HG03196 (cell line): ENCODE results near the gene AR.

Experiments used
- ATAC-seq: cut with Tn5 transposase; IDR thresholded peaks from one replicate; pipeline ENCODE4 v1.9.1; 2021; ENCODE audit not compliant: unreplicated experiment

AR gene

DNA sequence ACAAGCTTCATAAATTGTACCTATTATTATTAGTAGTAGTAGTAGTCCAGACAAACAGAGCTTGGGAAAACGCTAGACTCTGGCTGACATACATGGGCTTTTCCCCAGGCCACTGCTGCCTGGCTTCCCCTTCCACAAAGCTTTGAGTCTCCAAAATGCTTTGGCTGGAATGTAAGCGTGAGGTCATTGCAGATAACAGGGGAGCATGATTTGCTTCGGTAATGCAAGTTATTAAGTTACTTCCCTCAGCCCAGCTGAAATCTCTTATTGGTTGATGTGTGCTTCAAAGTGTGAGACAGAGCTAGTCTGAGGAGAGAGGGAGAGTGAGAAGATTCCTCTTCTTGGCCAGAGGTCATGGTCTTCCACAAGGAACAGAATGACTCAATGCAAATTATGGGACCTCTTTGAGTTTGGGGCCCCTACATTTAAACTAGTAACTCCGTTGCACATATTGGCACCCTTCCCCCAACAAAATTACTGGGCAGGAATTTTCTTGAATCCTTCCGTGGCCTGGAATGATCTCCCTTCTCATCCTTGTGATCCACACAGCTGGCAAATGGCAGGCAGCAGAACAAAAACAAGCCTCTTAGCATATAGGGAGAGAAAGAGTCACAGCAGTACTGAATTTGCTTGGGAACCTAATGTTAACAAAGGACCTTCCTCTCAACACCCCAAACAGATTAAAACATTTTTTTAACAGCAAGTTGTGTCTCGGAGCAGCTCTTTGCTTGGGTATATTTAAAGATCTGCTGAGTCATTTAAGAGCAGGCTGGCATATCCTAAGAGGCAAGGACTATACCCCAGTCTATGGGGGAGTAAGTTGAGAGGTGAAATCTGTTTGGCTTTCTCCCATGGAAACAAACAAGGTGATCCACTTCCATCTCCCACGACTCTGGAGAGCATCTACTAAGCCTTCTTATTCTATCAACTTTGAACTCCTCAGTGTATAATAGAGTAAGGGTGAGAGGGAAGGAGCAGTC, 19.9 kb downstream of the AR start:
- no peak for ATAC-seq

DNA sequence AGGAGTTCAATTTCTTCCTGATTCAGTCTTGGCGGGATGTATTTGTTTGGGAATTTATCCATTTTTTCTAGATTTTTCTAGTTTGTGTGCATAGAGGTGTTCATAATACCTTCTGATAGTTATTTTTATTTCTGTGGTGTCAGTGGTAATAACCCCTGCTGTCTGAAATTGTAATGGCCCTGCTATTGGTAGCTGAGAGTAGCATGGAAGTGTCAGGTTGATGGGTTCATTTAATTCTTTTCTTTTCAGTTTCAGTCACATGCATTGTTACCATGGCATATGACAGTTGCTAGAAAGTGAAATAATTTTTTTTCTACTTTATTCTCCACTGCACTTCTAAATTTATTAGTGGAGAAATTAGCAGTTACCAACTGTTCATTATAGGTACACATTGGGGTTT, 20.7 kb downstream of the AR start:
- no peak for ATAC-seq

DNA sequence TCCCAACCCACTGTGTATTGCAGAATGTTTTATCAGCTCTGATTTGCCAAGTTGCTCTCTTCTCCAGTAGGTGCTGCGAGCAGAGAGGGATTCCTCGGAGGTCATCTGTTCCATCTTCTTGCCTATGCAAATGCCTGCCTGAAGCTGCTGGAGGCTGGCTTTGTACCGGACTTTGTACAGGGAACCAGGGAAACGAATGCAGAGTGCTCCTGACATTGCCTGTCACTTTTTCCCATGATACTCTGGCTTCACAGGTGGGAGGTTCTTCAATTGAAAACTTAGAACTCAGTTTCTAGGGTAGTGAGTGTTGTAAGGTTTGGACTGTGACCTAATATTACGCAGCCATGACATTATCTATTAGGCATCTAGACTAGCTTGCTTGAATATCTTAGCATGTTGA, 24.9 kb downstream of the AR start:
- ATAC-seq, result no peak

DNA sequence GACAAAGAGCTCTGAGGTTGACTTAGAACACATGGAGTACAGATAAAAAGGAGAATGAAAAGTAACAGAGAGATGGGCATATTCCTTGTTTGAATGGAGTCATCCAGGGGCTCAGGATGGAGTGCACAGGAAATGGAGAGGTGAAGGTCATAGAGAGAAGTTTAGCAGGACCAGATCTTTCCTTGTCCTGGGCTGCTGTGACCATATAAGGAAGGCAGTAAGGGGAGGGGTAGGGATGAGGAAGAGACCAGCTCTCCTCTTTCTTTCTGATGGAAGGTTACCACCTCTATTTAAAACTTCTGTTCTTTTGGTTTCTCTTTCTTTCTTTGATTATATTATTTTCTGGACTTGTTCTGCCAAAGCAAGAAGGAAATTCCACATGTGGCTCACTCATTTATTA, 27.0 kb downstream of the AR start:
- ATAC-seq, result no peak

DNA sequence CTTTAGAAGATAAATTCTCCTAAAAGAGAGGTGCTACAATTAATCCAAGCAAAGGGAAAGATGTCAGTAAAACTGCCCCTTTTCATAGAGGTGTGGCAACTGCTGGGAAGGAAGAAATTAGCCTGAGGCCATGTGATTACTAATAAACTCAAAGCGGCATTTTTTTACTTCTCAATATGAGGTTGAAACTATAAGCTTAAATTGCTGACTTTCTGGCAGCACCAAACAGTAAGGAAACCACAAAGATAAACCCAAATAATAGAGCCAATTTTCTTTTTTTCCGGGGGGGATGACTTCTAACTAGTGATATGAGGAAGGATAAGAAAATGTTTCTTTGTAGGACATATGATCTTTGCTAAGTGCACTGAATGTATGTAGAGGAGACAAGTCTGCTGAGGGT, 30.9 kb downstream of the AR start:
- ATAC-seq, result no peak

DNA sequence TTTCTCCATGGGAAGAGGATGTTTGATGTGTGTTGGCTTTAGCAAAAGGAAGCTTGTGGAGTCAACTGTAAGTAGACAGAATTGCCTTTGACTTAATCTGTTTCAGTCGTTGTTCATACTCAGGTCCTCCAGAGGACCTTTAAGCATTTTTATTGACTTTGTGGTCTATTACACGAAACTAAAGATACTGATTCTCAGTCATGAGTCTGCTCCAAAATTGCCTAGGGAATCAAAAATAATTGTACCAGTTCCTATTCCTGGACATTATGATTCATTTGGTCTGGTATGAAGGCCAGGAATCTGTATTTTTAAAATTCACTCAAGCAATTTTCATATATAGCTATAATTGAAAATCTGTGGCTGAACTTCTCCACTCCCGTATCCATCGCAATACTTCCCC, 38.6 kb downstream of the AR start:
- ATAC-seq, result no peak

DNA sequence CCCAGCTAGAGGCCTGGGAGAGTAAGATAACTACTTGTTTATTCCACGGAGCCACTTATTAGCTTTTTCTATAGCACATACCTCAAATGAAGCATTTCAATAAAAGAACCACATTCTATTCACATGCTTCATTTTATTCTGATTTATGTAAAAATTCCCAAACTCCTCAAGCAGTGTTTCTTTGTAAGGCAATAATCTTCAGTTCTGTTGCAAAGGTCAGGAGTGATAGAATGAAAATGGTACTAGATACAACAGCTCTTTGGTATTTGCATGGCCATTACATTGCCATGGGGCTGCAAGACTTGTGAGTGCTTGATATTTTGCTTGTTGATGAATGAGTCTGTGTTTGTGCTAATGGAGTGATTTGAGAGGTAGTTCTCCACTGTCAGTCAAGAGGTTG, 39.4 kb downstream of the AR start:
- ATAC-seq, result no peak

DNA sequence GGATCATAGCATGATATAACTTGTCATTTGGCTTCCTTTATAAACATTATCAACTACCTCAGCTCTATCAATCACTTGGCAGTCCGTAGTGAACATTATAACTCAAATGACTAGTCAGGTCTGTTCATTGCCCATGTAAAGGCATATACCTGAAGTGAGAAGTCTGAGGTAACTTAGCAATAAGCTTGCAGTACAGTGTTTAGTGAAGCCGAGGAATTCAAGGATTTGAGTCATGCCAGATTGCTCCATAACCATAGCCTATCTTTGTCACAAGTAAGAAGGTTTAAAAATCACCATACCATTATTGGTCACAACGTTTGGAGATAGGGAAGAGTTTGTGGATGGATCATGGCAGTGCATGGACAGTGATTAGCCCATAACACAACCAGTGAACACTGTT, 41.6 kb downstream of the AR start:
- ATAC-seq, result no peak

DNA sequence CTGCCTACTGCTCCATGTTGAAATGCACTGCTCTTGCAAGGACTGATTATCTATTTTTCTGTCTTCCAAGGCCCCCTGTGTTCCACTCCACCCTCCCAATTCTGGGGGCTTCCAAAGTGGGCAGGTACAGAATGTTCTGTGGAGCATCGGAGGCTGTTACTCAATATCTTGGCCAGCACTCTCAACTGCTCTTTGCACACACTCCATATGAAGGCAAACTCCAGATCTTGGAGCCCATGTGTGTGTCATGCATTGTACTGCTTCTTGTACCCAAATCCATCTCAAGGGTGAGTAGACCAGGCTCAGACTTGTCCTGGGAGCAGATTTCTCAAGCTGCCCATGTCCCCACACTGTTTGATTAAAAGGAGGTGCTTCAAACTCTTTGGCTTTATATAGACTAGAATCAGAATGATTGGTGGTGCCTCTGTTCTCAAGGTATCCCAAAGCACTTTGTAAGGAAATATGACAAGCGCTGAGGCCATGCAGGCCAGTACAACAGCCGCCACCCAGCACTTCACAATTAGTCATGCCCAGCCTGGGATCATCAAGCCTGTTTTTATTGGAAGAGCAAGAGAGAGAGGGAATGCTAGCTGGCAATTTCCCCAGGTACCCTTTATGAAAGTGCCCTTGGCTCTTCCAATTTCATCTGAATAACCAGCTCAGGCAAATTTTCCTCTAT, 44.3 kb downstream of the AR start:
- ATAC-seq, result no peak

DNA sequence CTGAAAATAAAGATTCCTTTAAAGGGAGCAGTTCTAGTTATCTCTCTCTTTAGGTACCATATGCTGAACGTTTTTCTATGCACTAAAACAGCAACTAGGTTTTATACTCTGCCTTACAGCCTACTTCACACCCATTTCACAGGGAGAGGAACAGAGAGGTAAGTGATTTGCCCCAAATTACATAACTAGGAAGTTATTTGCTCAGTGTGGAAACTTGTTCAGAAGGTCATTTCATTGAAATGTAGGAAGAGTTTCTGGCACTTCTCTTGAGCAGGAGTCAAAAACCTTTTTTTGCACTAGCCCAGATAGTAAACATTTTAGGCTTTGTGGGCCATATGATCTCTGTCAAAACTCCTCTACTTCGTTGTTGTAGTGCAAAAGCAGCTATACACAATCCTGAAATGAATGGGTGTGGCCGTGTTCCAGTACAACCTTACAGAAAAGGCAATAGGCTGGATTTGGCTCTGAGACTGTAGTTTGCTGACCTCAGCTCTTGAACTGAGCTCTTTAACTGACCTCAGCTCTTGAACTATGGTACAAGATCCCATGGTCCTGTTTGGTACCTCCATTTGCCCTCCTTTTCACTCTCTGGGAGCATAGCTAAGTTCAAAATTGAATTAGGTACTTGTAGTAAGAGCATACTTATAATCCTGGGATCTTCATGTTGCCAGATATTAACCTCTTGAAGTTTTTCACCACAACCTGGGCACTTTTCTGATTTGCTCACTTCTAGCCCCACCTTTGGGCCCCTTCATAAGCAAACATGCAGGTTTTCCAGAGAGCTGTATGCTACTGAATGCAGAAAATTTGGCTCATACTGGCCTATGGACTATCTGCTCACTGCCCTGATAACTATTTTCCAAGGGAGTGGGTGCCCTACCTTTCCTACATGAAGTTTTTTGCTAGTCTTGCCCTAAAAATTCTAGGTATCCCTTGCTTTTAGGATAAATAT, 53.3 kb downstream of the AR start:
- ATAC-seq, result no peak

DNA sequence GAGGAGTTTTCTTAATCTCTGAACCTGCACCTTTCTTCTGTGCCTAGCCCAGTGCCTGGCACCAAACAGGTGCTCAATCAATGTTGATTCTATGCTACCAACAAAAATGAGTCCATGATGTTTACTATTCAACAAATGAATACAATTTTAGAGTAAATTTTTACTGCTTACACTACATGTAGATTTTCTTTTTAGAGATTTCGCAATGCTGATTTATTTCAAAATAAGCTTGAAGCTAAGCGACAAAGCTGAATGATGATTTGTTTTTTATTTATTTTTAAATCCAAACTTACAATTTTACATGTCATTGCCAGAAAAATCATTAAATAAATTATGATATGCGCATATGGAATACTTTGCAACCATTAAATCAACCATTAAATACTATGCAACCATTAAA, 55.7 kb downstream of the AR start:
- ATAC-seq, result no peak

DNA sequence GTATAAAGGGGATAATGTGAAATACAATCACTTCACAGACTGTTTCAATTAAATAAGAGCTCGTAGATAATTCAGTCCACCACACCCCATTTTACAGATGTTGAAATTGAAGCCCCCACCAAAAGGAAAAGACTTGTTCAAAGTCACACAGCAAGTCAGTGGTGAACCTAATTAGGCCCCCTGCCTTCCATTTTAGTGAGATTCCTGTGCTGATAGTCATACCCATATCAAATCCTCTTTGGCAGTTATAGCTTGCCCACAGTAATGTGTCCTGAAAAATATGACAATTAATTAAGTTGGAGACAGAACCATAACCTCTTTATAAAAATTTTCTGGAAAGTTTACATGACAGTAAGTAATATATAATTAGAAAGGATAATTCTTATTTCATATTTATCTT, 58.0 kb downstream of the AR start:
- ATAC-seq, result no peak

DNA sequence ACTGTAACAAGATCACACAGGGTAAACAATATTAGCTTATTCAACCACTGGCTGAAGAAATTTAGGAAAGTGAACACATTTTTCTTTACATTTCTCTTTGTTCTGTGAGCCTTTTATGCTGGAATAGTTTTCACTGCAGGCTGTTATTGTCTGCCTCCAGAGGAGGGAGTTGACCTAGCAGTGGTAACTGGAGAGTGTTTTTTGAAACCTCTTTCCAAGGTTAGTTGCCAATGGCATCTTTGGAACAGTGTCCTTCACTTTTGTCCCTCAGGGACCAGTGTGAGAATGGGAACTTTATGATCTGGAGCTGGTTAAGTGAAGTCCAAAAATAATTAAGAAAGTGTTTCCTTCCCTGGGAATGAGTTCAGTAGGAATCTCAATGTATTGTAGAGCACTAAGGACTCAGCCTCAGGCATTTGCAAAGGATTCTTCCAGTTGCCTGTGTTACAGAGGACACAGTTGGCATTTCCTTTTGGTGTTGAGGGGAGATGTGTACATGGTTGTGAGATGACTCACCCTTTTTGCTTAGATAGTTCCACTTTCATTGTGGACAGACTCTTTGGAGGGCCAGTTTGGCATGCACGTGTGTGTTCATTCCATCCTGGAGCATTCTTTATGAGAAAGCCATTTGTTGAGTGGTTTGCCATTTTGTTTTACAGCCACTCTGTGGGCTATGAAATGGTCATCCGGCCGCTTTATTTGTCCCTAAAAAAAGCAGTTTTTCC, 61.3 kb downstream of the AR start:
- ATAC-seq, result no peak

DNA sequence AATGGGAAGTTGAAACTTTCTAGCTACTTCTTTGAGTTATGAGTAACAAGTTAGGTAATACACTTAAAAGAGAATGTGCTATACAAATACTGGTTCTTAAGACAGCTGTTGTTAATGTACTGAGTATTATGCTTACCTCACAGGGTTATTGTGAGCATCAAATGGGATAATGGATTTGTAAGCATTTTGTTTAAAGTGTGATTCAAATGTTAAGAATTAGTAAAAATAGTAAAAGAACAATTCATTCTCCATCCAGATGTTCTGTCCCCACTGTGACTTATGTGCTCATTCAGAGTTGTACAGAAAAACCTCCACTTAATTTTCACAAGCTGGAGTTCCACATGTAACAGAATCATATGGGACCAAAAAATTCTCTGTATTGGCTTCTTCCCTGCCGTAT, 63.6 kb downstream of the AR start:
- ATAC-seq, result no peak

DNA sequence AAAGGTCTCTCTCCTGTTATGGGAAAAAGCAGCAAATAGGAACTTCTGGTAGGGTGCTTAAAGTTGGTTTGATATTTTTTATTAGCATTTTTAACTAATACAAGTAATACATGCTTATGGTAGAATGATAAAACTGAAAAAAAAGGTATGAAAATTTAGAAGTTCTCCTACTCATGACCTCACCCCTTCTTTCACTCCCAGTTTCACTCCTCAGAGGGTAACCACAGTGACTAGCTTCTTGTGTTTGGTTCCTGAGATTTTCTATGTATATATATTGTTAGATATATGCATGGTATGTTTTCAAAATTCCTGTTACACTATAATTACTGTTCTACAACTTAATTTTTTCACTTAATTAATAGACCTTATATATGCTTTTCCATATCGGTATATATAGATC, 66.5 kb downstream of the AR start:
- ATAC-seq, result no peak

DNA sequence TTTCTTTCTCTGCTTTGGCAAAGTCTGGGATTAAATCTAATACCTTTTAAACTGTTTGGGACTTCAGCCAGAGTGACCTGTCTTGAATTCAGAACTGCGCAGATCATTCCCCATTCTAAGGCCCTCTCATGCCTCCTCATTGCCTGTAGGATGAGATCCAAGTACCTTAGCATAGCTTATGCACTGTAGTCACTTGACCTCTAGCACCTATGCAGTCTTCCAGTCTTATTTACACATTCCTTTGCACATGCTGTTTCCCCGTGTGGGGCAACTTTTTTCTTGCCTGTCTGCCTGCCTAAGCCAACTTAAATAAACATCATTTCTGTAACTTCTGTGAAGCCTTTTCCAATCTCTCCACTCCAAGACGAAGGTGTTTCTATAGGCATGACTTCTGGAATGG, 68.4 kb downstream of the AR start:
- ATAC-seq, result no peak

DNA sequence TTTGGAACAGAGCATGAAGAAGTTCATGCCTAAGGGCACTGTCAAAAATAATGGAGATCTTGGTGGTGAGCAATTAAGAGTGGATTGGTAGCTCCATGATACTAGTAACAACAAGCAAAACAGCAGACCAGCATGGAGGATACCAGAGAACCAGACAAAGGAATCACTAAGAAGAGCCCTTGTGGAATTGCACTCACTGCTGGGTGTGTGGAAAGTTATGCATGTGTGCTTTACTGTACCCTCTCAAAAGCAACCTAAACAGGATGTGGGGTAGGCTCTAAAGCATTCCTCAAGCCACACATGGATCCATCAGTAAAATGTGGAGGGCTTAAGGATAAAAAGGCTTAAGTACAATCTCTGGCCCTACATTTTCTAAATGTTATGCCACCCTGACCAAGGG, 69.5 kb downstream of the AR start:
- ATAC-seq, result no peak

DNA sequence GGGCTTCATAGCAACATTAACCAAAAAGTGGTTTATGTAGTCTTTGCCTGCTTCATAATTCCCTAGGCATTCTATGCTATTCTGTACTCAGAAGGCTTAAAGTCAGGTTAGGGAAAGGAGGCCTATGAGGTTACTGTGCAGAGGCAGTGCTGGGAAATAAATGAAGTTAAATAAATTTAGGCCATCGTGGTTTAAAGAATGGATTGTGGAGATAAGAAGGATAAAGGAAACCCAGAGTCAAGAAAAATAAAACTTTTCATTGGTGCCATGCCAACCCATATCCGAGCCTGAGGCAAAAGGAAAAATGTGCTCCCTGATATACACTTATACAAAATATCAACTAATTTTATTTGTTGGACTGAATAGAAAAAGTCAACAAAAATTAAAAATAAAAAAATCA, 70.2 kb downstream of the AR start:
- ATAC-seq, result no peak

DNA sequence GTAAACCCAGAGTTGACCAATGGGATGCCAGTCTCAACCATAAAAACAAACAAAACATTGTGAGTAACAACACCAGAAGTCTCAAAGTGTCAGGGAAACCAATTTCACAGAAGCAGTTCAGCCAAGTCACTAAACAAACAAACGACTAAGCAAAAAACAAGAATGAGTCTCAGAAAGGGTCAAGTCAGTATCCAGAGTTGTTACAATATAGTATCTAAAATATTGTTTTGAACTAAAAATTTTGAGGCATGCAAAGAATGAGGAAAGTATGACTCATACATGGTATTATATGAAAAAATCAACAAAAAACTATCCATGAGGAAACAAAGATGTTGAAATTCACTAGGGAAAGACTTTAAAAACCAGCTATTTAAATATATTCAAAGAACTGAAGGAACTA, 70.6 kb downstream of the AR start:
- no peak for ATAC-seq

DNA sequence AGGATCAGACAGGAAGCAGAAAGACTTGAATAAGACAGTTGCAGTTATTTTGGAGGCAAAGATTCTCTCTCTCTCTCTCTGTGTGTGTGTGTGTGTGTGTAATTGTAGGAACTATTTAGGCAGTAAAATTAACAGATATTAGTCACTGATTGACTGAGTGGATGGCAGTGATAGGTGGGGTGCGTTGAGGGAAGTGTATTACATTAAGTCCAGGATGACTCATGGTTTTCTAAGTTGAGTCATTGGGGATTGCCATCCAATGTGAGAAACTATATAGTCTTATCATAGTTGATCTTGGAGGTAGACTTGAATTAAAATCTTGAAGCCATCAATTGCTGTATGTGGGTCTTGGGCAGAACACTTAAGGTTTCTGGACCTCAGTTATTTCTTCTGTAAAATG, 75.4 kb downstream of the AR start:
- ATAC-seq, result no peak
